ENCODE measurements around the gene LRMDA.
"Not testable (repeated sequence)": the region's sequence is repeated elsewhere in the genome, so short reads cannot be mapped to it uniquely, and the experiment has no call there.

LRMDA gene

DNA sequence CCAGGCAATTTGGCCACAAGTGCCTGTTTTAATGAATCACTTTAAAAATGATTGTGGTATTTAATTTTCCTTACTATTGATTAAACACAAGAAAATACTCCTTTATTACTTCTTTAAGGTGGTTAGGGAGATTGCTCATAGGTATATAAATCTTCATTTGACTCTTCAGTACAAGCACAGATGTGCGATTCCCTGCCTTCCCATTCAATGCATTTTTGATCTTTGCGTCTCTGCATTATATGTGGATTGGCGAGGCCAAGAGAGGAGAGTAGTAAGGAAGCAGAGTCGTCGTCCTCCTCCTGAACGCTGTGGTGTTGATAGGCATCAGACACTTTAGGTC is 683.7 kb downstream of the LRMDA start:
- DNase-seq, result no peak

DNA sequence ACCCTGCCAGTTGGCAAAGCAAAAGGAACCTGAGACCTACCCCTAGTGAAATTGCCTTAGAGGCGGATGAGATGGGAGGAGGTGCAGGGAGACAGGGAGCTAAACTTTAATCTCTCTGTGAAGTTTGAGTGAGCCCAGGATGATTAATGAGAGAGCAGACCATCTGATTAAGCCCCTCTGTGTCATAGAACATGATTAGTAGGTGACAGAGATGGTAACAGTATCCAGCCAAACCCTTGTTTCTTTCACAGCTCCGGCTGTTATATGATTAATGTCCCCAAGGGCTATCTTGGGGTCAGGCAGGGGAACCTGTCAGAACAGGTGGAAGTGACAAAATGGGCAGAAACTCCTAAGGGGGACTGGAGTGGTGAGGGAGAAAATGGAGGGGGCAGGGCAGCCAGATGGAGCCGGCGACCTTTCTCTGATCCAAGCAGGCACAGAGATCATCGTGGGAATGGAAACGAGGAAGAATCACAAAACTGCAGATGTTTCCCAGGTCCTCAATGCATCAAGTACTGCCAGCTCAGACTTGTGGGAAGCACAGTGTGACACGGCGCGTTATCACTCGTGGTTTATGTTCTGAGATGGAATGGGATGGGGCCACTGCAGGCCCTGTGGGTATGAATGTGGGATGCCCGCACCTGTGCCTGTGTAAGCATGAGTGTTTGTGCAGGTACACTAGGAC is 684.2 kb downstream of the LRMDA start:
- no peak for DNase-seq

DNA sequence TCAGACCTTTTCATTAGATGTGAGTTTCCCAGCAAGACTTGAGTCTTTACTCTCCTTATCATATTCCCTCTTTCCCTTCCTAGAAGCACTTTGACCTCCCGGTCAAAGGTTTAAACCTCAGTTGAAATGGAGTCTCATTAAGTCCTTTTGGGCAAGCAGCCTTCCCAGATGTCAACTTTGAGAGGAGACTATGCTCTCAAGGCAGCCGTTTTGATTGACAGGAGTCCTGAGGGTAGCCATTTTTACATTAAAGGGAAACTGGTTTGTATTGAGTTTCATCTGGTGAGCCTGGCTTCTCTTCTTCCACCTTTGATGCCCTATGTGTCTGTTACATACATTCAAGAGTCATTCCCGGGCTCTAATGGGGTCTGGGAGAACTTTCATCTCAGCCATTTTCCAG is 685.1 kb downstream of the LRMDA start:
- no peak for DNase-seq

DNA sequence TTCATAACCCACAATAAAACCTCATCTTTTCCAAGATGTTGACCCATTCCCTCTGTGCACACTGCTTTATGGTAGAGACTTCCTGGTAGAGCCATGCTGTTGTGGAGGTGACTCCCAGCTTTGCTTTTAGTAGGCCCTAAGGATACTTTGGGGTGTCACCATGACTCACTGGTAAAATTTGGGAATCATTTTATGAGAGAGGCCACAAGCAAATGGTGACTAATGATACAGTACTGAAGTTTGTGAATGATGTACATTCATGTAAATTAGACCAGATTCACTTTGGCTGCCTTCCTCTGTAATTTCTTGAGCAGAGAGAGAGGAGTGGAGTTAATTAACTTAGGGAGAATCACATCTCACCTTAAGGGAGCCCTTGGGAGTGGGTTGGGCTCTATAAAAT is 686.5 kb downstream of the LRMDA start:
- DNase-seq, result no peak

DNA sequence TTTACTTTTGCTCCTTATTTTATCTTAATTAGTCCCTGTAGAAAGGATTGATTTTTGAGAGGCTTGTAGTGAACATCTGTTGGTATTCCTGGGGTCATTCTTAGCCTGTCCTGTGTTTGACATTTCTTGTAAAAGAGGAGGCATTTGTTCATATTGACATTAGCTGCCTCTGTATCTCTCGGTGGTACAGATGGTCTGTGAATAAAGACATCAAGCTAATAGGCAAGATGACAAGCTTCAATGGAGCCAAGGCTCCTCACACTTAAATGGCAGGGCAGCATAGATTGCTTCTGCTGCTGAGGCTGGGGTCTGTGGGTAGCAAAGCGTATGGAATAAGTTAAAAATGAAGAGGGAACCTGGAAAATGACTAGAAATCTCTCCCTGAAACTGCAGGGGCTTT is 687.6 kb downstream of the LRMDA start:
- DNase-seq, result no peak

DNA sequence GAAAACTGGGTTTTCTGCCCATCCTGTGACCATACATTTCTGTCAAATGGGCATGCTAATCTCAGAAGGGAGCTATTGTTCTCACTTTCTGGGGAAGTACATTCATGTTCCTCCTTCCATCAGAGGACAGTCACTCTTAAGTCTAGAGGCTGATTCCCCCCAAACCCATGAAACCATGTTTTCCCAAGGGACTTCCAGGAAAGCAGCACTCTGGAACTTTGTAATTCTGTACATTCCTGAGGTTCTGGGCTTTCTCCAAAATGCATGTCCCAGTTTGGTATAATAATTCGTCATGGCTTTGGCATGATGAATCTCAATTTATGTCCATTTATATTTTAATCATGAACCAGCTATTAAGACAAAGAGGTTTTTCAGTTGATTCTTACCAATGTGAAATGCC is 688.1 kb downstream of the LRMDA start:
- no peak for DNase-seq

DNA sequence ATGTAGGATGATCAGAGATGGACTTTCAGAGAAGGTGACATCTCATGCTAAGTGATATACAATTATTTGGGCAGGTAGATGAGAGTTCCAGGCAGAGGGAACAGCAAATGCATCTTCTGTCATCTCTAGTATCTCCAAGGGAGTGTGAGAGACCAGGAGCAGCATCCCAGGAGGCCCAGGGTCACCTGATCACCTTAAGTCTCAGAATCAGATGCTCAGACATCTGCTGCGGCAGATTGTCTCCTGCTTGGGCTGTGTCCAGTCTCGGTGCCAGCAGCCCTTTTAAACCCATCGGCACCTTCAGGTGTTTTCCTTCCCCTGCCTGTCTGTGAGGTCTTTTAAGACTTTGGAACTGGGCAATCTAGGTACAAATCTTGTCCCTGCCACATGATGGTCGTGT is 690.6 kb downstream of the LRMDA start:
- DNase-seq, result no peak

DNA sequence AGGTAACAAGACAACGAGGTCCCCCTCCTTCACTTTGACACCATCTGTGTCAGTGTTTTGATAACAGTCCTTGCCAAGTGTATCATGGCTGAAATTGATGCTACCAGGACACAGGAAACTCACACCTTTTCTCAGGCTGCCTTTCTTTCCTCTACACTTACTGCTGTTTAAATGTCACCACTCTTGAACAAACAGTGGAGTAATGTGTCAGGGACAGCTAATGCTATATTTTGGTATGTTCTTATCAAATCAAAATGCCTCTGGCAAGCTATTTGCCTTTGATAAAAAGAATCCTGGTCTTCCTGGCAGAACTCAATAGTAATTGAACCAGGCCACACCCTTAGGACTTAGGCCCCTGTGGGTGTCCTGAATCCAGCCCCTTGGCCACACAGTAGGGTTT is 692.9 kb downstream of the LRMDA start:
- DNase-seq, result no peak

DNA sequence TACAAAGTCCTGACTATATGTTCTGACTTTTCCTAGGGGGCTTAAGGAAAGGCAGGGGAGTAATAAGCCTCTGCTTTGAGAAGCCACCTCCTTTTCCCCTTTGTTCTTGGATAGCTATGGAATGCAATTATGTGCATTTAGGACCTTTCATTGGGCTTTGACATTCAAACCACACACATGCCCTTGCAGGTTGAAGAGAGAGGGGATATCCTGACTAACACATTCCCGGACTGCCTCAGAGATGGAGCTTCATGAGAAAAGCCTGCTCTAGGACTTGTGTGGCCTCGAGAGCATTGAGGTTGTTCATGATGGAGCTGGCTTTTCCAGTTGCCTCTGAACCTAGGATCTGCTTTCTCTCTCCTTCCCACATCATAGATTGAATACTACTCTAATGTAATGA is 694.5 kb downstream of the LRMDA start:
- no peak for DNase-seq

DNA sequence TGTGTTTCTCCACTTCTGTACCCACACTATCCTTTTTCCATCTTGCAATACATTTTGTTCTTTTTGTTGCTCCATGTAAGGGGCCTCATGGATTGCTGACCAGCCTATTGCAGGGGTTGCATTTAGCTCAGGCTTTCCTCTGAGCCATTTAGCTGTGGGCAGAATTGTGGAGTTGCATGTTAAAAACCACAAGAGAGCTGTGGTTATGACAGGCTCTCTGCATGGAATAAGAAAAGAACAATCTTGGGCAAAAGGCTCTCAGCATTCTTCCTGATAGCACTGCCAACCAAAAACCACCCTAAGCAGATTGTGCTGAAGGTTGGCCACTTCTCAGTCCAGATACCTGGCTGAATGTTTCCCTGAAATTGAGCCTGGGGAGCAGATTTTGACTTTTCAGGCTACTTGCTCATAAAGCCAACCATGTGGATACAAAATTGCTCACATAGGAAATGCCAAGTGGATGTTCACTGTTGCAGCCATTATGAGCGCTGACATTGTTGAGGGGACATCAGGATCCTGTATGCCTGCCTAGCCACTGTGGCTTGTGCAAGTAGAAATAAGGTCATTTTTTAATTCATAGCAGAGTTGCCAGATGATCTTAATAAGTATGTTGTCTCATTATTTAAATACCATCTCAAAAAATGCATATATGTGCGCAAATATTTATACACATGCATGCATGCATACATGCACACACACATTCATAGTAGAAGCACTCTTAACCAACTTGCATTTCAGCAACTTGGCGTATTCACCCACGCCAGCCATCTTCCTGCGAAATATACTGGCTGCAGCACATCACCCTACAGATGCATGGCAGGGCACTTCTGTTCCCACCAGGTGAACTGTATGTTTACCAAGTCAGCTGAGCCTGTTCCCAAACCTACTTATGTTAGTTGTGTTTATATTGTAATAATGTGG is 695.4 kb downstream of the LRMDA start:
- no peak for DNase-seq

DNA sequence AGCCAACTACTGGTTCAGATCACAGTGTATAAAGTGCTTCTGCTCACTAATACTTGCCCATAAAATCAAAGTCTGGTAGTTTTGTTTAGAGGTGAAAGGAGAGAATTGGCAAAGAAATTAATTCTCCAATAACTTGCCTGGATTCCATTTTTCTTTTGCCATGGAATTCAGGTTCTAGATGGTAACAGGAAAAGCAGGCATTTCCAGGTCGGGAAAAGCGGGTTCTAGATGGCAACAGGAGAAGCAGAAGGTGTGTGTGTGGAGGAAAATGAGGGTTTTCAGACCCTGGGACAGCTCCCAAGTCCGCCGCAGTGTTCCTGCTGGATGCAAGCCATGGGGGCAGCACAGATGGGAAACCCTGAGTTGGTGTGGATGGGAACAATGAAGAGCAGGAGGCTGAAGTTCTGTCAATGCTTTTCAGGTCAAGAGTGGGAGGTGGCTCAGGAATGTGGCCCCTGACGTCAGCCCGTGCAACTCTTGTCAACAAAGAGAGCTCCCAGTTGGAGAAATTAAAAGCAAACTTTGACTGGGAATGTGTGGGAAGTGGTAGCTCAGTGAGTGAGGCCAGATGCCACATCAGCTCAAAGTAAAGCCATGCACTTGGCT is 696.7 kb downstream of the LRMDA start:
- no peak for DNase-seq

DNA sequence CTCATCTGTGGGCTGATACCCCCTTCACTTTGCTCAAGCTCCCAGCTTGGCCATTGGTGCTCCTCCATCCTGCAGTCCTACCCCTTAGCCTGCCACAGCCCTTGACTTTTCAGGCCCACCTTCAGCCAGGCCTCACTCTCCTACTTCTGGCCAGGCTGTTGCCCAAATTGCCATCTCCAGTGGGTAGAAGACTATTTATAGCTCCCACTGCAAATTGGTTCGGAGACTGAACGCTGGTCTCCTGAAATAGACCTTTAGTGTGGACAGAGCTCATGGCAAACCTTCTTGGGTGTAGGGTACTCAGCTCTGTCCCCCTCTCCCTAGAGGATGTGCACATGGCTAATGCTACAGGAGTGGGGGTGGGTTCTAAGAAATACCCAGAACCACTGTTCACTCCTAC is 697.8 kb downstream of the LRMDA start:
- no peak for DNase-seq

DNA sequence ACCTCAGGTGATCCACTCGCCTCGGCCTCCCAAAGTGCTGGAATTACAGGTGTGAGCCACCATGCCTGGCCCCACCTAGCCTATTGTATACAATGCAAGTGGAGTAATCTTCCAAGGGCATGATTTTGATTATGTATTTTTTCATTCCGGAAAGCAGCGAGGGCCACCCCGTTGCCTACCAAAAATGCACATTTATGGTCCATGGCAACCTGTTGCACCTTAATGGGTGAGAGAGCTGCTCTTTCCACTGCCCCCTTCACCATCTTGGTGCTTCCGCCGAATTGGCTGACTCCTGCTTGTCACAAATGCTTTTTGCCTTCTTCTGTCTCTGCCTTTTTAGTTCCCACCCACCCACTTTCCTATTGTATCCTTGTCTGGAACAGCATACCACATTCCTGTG is 699.5 kb downstream of the LRMDA start:
- no peak for DNase-seq

DNA sequence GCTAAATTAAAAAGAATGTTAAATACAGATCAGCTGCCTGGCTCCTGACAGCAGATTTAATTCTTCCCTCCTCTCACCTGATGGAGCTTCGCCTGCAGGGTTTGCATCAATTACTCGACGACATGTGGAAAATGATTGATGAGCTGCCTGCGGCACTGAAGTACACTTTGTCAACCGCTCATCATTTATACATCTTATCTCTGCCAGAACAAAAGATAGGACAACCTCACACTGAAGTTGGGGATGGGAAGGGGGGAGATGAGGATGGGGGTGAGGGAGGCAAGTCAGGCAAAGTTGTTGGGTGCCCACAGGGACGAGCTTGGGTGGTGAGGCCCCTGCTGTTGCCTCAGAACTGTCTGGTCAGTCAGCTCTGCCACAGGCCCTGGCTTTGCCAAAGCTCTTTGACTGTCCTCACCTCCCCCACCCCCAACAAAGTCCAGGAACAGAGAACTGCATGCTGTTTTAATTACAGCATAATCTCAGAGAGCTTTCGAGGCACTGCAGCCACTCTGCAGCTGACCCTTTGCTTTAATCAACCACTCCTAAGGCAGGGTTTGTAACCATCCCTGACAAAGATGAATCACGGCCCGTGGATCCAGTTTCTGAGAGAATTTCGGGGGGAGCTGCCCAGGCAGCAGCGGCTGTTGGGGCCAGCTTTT is 702.3 kb downstream of the LRMDA start:
- DNase-seq, result no peak

DNA sequence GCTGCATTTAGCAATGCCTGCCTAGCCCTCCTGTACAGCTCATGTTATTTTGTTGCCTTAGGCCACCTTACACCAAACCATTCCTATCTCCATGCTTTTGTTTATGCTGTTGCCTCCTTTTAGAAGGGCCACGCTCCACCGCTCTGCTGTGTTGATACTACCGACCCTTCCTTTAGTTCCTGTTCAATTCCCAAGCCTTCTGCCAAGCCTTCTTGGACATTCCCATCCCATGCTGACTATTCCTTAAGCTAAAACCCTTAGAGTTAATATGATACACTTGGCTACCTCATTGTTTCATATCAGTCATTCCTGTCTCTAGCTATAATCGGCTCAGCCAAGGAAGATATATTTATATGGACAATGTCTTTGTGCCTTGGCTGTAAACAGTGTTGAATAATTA is 705.5 kb downstream of the LRMDA start:
- no peak for DNase-seq

DNA sequence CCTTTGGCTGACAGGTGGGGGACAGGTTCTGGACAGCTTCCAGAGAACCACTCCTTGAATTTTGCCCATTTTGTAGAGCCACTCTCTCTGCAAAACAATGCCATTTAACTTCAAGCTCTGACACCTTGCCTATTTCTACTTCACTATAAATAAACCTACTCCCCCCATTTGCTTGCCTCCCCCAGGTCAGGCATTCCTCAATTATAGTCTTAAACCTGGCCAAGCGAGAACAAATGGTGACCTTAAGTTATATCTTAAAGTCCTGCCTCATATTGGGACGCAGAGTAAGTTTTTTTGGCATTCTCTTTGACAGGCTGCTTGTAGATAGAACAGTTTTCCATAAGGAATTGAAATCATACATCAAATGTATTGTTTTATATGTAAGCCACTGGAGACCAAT is 706.9 kb downstream of the LRMDA start:
- no peak for DNase-seq

DNA sequence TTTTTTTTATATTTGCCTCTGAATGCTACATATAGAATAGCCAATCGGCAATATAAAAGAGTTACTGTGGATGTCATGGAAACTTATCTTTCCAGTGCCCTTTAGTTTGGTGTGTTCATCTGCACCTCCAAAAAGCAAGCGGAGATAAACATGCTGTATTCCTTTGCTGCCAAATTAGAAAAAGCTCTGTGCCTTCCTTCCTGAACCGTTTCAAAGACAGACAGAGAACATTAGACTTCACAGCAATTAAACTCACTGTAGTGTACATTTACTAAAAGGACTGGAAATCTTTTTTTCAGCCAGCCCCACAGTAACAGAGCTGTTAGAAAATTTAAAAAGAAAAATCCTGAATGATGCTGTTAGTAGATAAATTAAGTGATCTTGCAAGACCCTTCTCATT is 707.5 kb downstream of the LRMDA start:
- DNase-seq, result no peak

DNA sequence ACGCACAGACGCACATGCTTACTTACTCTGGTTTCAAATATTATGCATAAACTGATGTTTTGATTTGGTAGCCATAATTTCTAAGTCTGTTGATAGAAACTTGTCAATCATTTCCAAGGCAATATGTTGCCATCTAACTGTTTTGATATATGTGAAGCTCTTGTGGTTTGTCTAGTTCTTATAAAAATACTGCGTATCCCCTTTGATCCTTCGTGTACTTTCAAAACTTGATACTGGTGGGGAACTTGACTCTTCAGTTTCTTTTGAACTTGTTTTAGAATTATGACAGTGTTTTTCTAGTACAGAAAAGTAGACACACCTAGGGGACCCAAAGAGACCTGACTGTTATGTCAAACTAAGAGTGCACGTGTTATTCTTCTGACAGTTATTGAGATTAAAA is 708.0 kb downstream of the LRMDA start:
- no peak for DNase-seq

DNA sequence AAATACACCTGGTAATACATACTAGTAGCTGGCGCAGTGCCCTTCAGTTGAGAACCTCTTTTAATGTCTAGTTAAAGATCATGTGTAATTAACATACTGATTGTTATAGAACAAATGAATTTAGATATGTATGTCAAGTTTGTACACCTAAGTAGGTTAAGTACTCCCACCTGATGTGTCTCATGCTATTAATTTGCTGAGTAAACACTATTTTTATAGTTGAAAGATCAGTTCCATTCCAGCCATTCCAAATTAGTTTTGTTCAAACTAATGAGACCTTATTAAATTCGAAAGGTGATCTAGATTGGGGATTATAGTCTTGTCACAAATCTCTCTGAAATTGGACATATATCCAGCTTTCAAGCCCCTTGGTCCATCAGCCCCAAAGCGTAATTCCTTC is 710.0 kb downstream of the LRMDA start:
- no peak for DNase-seq

DNA sequence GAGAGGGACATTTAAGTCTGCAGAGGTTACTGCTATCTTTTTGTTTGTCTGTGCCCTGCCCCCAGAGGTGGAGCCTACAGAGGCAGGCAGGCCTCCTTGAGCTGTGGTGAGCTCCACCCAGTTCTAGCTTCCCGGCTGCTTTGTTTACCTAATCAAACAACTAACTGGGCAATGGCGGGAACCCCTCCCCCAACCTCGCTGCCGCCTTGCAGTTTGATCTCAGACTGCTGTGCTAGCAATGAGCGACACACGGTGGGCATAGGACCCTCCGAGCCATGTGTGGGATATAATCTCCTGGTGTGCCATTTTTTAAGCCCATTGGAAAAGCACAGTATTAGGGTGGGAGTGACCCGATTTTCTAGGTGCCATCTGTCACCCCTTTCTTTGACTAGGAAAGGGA is 716.8 kb downstream of the LRMDA start:
- not testable (repeated sequence) for DNase-seq

DNA sequence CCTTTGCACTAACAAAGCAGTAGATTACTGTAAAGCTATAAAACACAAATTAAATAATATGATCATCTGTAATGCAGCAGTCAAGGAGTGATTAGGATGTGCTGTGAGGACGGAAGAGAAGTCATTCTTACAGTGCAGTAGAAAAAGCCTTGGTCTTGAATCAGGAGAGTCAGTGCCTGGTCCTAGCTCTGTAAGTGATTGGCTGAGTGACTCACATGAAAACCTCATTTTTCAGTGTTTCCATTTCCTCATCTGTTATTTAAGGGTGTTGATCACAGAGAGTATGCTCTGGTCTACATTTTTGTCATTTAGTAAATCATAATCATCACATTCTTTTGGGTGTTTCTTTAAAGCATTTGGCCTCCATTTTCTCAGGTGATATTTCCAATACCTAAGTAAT is 717.8 kb downstream of the LRMDA start:
- no peak for DNase-seq

DNA sequence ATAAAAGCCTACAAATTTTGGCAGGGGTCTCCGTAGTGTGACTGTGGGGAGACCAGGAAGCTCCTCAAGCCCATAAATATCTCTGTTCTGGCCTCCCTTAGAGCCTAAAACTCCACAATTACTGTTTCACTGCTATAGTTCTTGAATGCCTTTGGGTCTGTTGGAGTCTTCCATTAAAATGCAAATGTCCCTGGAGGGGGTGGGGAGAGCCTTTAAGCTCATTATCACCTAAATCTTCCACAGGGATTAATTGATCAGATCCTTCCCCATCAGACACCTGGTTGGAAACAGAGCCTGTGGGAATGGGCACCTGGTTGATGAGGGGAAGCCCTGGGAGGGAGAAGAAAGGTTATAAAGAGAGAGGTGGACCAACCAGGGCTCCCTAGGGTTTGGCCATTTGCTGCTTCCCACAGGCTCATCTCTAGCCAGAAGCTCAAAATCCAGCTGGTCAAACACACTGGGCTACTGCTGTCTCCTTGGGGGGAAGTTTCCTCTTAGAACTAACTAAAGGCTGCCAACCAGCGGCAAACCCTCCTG is 718.2 kb downstream of the LRMDA start:
- DNase-seq, result no peak

DNA sequence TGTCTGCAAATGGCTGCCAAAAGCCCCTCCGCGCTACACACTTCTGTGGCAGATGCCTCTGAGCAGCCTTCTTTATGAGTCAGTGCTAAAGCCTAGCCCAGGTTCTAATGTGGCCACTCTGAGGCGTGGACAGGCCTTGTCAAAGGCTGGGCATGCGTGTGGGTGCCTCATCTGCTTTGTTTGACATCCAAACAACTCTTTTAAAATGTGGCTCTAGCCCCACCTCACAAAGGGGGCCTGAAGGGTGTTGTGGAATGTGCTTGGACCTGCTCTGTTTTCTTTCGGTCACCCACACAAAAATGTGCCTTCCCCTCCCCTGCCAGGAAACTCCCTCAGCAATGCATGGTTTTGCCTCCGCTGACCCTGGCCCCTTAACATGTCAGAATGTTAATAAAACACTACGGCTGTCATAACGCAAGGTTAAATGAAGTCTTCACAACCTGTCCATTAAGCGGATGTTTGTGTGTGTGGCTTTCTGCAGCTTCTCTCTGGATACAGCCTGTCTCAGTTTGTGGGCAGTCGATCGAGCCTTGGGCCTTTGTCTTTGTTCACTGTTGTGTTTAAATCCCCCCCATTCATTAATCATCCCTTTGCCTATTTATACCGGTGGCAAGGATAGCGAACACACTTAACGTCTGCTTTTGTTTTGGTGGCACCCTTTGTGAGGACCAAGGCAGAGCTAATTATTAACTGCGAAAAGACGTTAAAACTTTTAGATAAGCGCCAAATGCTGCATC is 718.9 kb downstream of the LRMDA start:
- no peak for DNase-seq
